Panc1 (cell line): Measurements from ENCODE around the gene LRRC25. TPM values are rescaled to one million over a fixed set of nuclear protein-coding genes. Genes with fewer than 3 reads are reported as not detected.

Experiments
- ATAC-seq: fragments of 200-7000 bp; cut with Tn5 transposase; 2 replicates; pipeline ENCODE4 v1.9.1; 2020; ENCODE audit warnings: mild to moderate bottlenecking, moderate library complexity
- BruUV-seq: library from RNA; stranded (reverse); fragments of 400-500 nt; replicated peaks from 2 replicates; lab custom pipeline; 2021; lab: Mats Ljungman, UMichigan
- CTCF ChIA-PET: fragments of 300-600 bp; sonication (Branson Sonifier 250); formaldehyde crosslinking; loops from one replicate; lab custom pipeline; 2022; ENCODE audit warnings: antibody characterized with exemption; lab: Charles Lee
- POLR2A ChIA-PET: fragments of 300-600 bp; sonication (Branson Sonifier 250); formaldehyde crosslinking; loops from one replicate; lab custom pipeline; 2022; ENCODE audit warnings: antibody characterized with exemption; lab: Charles Lee
- DNase-seq: peaks from one replicate; pipeline ENCODE4 v3.0.0-alpha.2; 2010; ENCODE audit warnings: low read depth, low spot score
- H3K27ac ChIP-seq: 2 replicates; pipeline ENCODE4 v1.5.1; 2011; ENCODE audit warnings: mild to moderate bottlenecking, low read length, inconsistent platforms
- H3K27me3 ChIP-seq: fragments of 200-500 bp; sonication (Bioruptor generic); 2 replicates; pipeline ENCODE4 v1.6.0; 2014; ENCODE audit warnings: low read length, inconsistent platforms; ENCODE audit not compliant: control insufficient read depth, insufficient read depth
- H3K36me3 ChIP-seq: fragments of 200-500 bp; sonication (Bioruptor generic); 2 replicates; pipeline ENCODE4 v1.5.1; 2014; ENCODE audit warnings: inconsistent platforms, mild to moderate bottlenecking, low read length, moderate library complexity; ENCODE audit not compliant: control insufficient read depth, insufficient read depth
- H3K4me1 ChIP-seq: 2 replicates; pipeline ENCODE4 v1.5.1; 2011; ENCODE audit warnings: inconsistent platforms, mild to moderate bottlenecking, low read length, moderate library complexity; ENCODE audit not compliant: control insufficient read depth, insufficient read depth
- H3K4me3 ChIP-seq, 2 experiments: 2 replicates each; pipeline ENCODE4 v1.5.1; 2011 to 2012; ENCODE audit warnings: low read depth in 2 of 2, low read length in 2 of 2, mild to moderate bottlenecking in 2 of 2, inconsistent platforms in 1 of 2, moderate library complexity in 1 of 2
- H3K9me3 ChIP-seq: fragments of 200-500 bp; sonication (Bioruptor generic); 2 replicates; pipeline ENCODE4 v1.5.1; 2014; ENCODE audit warnings: low read depth, mild to moderate bottlenecking, inconsistent platforms, low read length, moderate library complexity; ENCODE audit not compliant: control insufficient read depth, insufficient read depth
- POLR2AphosphoS5 ChIP-seq: IDR thresholded peaks from 2 replicates; pipeline ENCODE4 v1.6.1; 2012; ENCODE audit warnings: mild to moderate bottlenecking, low read depth, low read length, moderate library complexity
- SIN3A ChIP-seq: IDR thresholded peaks from 2 replicates; pipeline ENCODE4 v1.6.1; 2012; ENCODE audit warnings: low read depth, mild to moderate bottlenecking, low read length, moderate library complexity, borderline replicate concordance; ENCODE audit not compliant: insufficient read depth
- TCF7L2 ChIP-seq: IDR thresholded peaks from 2 replicates; pipeline ENCODE4 v1.6.1; 2011; ENCODE audit warnings: mild to moderate bottlenecking, low read depth, low read length, inconsistent platforms
- in situ Hi-C: cut with HindIII; loops from 2 replicates; pipeline ENCODE4 v1.10.0; 2016; ENCODE audit warnings: low sequenced_read_pairs, low pct_unique_long_range_greater_than_20kb
- intact Hi-C: fragments of 100-400 bp; cut with micrococcal nuclease; formaldehyde crosslinking; loops from one replicate; pipeline ENCODE4 v1.10.0; 2022; ENCODE audit not compliant: unreplicated experiment
- total RNA-seq: library from RNA; stranded (reverse); gene quantifications from one replicate; pipeline ENCODE4 v1.2.1, GENCODE V29; 2021; ENCODE audit not compliant: unreplicated experiment
- TF ChIP-seq, protein P1 (sequence below): fragments of 450-650 bp; IDR thresholded peaks from 2 replicates; pipeline ENCODE4 v1.5.1; 2017; ENCODE audit warnings: mild to moderate bottlenecking
- TF ChIP-seq, protein P2 (sequence below), 2 experiments: IDR thresholded peaks; 2 replicates each; pipeline ENCODE4 v1.6.1; 2011 to 2012; ENCODE audit warnings: low read depth in 2 of 2, control low read depth in 1 of 2, low read length in 1 of 2, mild to moderate bottlenecking in 1 of 2, moderate library complexity in 1 of 2; ENCODE audit not compliant: insufficient read depth in 1 of 2

LRRC25 gene
- total RNA-seq, 1 experiment from 2014 or later, result 0.15 TPM

GRCh38 chr19:18426416-18426767 is 29.0 kb upstream of the LRRC25 start:
- H3K27ac ChIP-seq, result peak overlapping the region; percentile 59; the same call in 1 of the 2 replicates
- no peak for ATAC-seq
- H3K4me3 ChIP-seq, result no peak overlapping the region
- no peaks in the 10 kb centered on the region for H3K9me3 ChIP-seq
- H3K36me3 ChIP-seq, result no peaks in the 10 kb centered on the region
- CTCF ChIA-PET, result no interaction called here
- H3K4me1 ChIP-seq, result peaks cover 53% of the 10 kb centered on the region
- no TSS peak for BruUV-seq
- DNase-seq, result no peak
- in situ Hi-C loops, result no loop called here
- intact Hi-C loops, result no loop called here
- POLR2A ChIA-PET, result no interaction called here
- no peaks in the 10 kb centered on the region for H3K27me3 ChIP-seq
- TF ChIP-seq, protein P1, sequence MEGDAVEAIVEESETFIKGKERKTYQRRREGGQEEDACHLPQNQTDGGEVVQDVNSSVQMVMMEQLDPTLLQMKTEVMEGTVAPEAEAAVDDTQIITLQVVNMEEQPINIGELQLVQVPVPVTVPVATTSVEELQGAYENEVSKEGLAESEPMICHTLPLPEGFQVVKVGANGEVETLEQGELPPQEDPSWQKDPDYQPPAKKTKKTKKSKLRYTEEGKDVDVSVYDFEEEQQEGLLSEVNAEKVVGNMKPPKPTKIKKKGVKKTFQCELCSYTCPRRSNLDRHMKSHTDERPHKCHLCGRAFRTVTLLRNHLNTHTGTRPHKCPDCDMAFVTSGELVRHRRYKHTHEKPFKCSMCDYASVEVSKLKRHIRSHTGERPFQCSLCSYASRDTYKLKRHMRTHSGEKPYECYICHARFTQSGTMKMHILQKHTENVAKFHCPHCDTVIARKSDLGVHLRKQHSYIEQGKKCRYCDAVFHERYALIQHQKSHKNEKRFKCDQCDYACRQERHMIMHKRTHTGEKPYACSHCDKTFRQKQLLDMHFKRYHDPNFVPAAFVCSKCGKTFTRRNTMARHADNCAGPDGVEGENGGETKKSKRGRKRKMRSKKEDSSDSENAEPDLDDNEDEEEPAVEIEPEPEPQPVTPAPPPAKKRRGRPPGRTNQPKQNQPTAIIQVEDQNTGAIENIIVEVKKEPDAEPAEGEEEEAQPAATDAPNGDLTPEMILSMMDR, result 0 out of 2 replicates have a peak, but pooled peaks have one; percentile 1
- TF ChIP-seq SIN3A (no peak), TCF7L2 (no peak)
- TF ChIP-seq, protein P2, sequence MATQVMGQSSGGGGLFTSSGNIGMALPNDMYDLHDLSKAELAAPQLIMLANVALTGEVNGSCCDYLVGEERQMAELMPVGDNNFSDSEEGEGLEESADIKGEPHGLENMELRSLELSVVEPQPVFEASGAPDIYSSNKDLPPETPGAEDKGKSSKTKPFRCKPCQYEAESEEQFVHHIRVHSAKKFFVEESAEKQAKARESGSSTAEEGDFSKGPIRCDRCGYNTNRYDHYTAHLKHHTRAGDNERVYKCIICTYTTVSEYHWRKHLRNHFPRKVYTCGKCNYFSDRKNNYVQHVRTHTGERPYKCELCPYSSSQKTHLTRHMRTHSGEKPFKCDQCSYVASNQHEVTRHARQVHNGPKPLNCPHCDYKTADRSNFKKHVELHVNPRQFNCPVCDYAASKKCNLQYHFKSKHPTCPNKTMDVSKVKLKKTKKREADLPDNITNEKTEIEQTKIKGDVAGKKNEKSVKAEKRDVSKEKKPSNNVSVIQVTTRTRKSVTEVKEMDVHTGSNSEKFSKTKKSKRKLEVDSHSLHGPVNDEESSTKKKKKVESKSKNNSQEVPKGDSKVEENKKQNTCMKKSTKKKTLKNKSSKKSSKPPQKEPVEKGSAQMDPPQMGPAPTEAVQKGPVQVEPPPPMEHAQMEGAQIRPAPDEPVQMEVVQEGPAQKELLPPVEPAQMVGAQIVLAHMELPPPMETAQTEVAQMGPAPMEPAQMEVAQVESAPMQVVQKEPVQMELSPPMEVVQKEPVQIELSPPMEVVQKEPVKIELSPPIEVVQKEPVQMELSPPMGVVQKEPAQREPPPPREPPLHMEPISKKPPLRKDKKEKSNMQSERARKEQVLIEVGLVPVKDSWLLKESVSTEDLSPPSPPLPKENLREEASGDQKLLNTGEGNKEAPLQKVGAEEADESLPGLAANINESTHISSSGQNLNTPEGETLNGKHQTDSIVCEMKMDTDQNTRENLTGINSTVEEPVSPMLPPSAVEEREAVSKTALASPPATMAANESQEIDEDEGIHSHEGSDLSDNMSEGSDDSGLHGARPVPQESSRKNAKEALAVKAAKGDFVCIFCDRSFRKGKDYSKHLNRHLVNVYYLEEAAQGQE (IDR thresholded peaks at IDR 0.05; ENCODE audit: insufficient read depth in 1 of 2, low read depth in 2 of 2, low read length in 1 of 2), result no peak

- ChIA-PET CTCF (no interaction called here), POLR2A (no interaction called here)
- no peak overlapping the region for H3K4me3 ChIP-seq
- H3K36me3 ChIP-seq, result no peaks in the 10 kb centered on the region
- peaks cover 58% of the 10 kb centered on the region for H3K4me1 ChIP-seq
- intact Hi-C loops (no loop called here), in situ Hi-C loops (no loop called here)
- no peaks in the 10 kb centered on the region for H3K27me3 ChIP-seq
- no TSS peak for BruUV-seq
- TF ChIP-seq, protein P1, result peak; percentile 14; the same call in 1 of the 2 replicates
- TF ChIP-seq, protein P2 (IDR thresholded peaks at IDR 0.05; ENCODE audit: insufficient read depth in 1 of 2, low read depth in 2 of 2, low read length in 1 of 2), result no peak
- TF ChIP-seq POLR2AphosphoS5 (no peak), SIN3A (no peak)
- DNase-seq (no peak), ATAC-seq (peak; percentile 16)
- peak overlapping the region; percentile 59 for H3K27ac ChIP-seq
- no peaks in the 10 kb centered on the region for H3K9me3 ChIP-seq
Measured at GRCh38 chr19:18425515-18426415, 28.3 kb upstream of the LRRC25 start.
